Activated CD8-positive, alpha-beta memory T cell treated with anti-CD3 and anti-CD28 coated beads, Interleukin-2, amount 50 U/mL, for 24 hours (primary cell): ENCODE results near the gene PSMB3.
A peak's percentile ranks its signal among the peaks of the same experiment; 100 is the strongest.

ENCODE experiments used
- DNase-seq: peaks from one replicate; pipeline ENCODE4 v3.0.0-alpha.2; 2020; ENCODE audit errors: extremely low read depth

Gene PSMB3

DNA sequence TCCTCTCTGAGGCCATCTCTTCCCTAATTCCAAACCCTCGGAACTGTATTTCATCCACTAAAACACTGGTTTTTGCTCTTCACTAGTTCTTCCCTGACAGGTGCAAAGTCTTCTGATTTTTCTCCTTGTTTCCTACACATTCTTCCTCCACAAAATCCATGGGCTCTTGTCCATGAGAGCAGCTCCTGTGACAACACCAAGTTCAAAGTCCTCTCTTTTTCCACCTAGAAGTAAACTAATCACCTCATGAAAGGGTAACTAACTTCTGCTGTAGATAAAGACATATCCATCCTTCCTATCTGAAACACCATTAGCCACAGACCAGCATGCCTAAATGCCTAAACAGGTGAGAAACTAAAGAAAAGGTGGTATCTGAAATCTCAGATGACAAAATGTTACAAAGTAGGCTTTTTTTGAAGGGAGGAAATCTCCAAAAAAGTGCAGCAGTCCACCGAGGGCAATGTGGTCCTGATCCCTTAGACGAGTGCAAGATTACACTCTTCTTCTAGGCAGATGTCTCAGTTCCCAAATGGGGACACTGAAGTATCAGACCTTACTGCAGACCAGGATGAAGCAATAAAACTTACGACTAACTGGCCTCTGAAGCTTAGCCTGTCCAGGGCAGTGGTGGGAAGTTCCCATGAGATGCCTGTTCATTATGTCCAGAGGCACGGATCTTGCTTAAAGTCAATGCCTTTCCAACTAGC, 44.1 kb downstream of the PSMB3 start:
- no peak for DNase-seq

DNA sequence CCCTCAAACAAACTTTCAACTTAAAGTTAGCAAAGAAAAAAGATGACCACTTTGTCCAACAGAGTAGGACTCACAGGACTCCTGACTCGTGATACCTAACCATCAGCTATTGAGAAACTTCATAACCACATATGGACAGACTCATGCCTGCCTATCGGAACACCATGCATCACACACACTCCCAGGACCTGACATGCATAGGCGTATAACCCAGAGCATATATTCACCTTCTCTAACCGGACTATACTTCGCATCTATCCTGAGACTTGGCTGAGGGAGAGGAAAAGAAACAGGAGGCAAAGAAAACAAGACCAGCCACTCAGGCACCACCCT, 44.6 kb downstream of the PSMB3 start:
- DNase-seq = no peak

DNA sequence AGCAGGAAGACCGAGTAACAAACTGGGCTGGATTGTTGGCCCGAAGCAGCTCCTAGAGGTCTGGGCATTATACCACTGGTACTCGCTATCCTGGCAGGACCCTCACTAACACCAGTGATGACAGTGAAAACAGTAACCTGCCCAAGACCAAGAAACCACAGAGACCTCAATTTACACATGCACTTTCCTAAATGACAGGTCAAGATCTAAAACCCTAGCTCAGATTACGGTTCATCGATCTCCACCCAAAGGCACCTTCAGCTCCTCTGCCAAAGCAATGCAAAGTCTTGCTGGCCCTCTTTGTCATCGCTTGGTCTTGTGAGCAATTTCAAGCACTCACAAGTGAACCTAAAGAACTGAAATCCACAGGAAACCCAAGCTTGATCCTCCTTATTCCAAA, 45.3 kb downstream of the PSMB3 start:
- no peak for DNase-seq

DNA sequence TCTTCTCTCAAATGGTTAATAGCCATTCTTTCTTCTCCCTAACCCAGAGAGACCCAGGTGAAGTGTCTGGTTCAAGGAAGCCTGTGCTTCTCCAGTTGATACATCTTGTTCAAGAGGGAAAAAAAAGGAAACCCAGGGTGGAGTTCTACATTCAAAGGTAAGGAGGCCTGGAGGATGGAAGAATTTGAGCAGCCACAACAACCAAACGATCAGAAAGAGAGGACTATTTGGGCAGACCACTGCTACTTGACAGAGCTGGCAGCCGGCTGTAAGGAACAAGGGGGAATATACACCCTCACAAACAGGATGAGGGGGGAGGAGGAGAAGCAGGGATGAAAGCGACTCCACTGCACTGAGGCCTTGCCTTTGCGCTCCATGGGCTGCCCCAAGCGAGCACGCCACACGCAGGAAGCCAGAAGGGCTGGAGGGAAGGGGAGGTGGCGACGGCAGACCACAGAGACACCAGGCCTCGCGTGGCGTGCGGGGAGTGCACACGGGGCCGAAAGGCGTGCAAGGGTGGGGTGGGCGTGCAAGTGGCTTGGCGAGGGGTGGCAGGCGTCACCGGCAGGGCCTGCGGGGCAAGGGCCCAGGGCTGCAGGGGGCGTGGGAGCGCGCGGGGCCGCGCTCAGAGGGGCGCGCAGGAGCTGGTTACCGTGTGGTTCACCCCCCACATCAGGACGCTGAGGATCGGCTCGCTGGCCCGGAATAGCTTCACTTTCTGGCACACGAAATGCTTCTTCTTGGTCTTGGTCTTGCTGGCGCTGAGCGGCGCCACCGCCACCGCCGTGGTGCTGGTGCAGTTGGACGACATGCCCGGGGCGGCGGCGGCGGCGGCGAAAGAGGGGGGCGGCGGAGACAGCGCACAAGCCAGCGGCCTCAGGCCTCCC, 46.3 kb downstream of the PSMB3 start:
- peak; percentile 2 for DNase-seq

DNA sequence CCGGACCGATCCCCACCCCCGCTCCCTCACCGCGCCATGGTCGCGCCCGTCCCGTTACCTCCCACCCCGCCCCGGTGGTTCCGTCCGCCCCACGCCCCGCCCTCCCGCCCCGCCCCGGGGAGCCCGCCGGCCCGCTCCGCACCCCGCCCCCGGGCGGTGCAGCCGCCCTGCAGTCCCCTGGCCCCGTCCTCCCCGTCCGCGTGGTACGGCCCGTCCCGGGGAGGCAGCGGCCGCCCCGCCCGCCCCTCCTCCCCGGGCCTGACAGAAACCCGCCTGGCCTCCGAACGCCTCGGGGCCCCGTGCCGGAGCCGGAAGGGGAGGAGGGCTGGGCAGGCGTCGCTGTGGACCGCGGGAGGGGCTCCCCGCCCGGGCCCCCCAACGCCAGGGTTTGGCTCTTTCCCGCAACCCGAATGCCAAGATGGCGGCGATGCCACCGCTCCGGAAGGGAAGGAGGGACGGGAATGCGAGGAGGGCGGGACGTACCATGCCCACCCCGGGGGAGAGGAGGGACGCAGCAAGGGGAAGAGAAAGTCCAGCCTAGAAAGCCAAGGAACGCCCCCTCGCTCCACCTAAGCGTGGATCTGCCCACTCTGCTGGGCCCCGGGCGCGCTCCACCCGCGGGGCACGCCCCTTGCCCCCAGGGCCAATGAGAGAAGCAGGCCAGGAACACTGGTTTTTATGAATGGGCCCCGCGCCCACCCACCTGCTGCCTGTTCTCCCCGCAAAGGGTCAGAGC, 47.1 kb downstream of the PSMB3 start, which contains the start of gene PIP4K2B:
PIP4K2B (minus strand) TSS at position 56 of the 736 bp plus-strand sequence. CDS start 132 bp downstream, outside the sequence.
- DNase-seq = peak; percentile 74

DNA sequence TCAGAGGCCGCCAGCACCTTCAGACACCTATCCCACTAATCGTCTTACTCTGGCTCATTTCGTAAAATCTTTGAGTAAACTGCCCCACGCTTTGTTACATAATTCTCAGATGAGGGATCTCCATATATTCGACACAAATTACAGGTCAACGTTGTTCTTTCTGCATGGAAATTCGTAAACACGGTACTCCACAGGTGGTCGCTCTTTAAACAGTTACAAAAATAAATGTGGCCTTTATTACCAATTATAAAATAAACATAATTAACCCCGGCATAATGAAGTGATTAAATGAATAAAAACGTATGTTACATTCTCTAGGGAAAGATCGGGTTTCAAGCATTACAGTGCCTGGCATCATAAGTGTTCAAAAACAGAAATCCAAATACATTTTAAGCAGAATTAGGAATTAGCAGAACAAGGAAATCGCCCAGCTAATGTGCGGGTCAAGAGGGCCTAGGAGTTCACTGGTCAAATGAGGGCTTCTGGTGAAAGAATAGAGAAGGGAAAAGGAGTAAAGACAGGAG, 47.8 kb downstream of the PSMB3 start:
- no peak for DNase-seq

DNA sequence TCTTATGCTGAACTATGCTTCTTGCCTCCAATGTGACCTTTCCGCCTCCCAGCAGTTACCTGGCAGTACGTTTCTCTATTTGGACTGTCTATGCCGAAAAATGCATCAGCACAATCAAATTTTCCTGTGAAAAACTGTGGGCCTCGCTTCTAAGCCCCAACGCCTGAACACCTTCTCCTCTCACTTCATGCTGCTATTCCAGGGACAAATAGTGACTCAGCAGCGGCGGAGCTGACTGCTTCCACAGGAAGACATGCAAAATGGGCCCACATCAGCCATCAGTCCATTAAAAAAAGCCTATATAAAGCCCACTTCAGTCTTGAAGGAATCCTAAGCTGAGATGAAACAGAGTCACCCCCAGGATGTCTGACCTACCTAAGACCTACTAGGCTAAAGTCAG, 57.3 kb downstream of the PSMB3 start:
- DNase-seq = no peak
